HCT116 (cell line): Measurements from ENCODE around the gene IFNL1. TPM values are rescaled to one million over a fixed set of nuclear protein-coding genes. Genes with fewer than 3 reads are reported as not detected.

Source experiments
- ATAC-seq: fragments of 200-7000 bp; cut with Tn5 transposase; 2 replicates; pipeline ENCODE4 v1.9.1; 2020; ENCODE audit warnings: mild to moderate bottlenecking, moderate library complexity
- BruUV-seq: library from RNA; stranded (reverse); fragments of 400-500 nt; replicated peaks from 2 replicates; lab custom pipeline; 2021; lab: Mats Ljungman, UMichigan
- CTCF ChIA-PET: fragments of 300-600 bp; sonication (Branson Sonifier 250); formaldehyde crosslinking; loops from one replicate; lab custom pipeline; 2021; ENCODE audit warnings: antibody characterized with exemption; lab: Charles Lee
- POLR2A ChIA-PET: fragments of 300-600, 350-600 bp; sonication (Branson Sonifier 250); formaldehyde crosslinking; loops from one replicate; lab custom pipeline; 2021; ENCODE audit warnings: antibody characterized with exemption; lab: Charles Lee
- RAD21 ChIA-PET, 2 experiments: fragments of 300-600 bp; sonication (Branson Sonifier 250); formaldehyde crosslinking; loops; one replicate each; lab custom pipeline; 2023; ENCODE audit warnings: low total read pairs in 2 of 2; ENCODE audit not compliant: uncharacterized antibody in 2 of 2, unreplicated experiment in 2 of 2, low non-redundant PET in 1 of 2; lab: Charles Lee
- DNase-seq: peaks from one replicate; pipeline ENCODE4 v3.0.0-alpha.2; 2010; ENCODE audit warnings: low read depth, low spot score
- H2AFZ ChIP-seq: fragments of 200-600 bp; shearing (Covaris generic), sonication (generic); 2 replicates; pipeline ENCODE4 v1.6.1; 2017; ENCODE audit warnings: low read depth, mixed run types, mixed read lengths, antibody characterized with exemption, low read length; ENCODE audit not compliant: poor library complexity, severe bottlenecking
- H3K27ac ChIP-seq: 2 replicates; pipeline ENCODE4 v1.5.1; 2012; ENCODE audit warnings: low read depth, low read length
- H3K27me3 ChIP-seq: fragments of 200-600 bp; sonication (generic); 2 replicates; pipeline ENCODE4 v1.6.1; 2016; ENCODE audit warnings: mixed run types, low read length, mixed read lengths; ENCODE audit not compliant: insufficient read depth
- H3K36me3 ChIP-seq, 2 experiments: fragments of 200-500 bp in 1 of 2; fragments of 200-600 bp in 1 of 2; sonication (Bioruptor generic) in 1 of 2; sonication (generic) in 1 of 2; 2 replicates each; pipeline versions ENCODE4 v1.5.1 to v1.6.1; 2014 to 2016; ENCODE audit warnings: low read length in 2 of 2, inconsistent platforms in 1 of 2, mixed read lengths in 1 of 2, mixed run types in 1 of 2; ENCODE audit not compliant: insufficient read depth in 2 of 2, control insufficient read depth in 1 of 2
- H3K4me1 ChIP-seq, 2 experiments: fragments of 200-600 bp in 1 of 2; sonication (generic) in 1 of 2; 2 replicates each; pipeline versions ENCODE4 v1.5.1 to v1.6.1; 2012 to 2017; ENCODE audit warnings: low read length in 2 of 2, inconsistent platforms in 1 of 2, mild to moderate bottlenecking in 1 of 2, mixed read lengths in 1 of 2, mixed run types in 1 of 2, moderate library complexity in 1 of 2; ENCODE audit not compliant: insufficient read depth in 2 of 2, control insufficient read depth in 1 of 2
- H3K4me2 ChIP-seq: fragments of 200-600 bp; sonication (generic); 2 replicates; pipeline ENCODE4 v1.6.1; 2017; ENCODE audit warnings: mixed run types, low read length, mixed read lengths
- H3K4me3 ChIP-seq, 2 experiments: fragments of 200-600 bp in 1 of 2; sonication (generic) in 1 of 2; replicated peaks in 1 of 2; 2 replicates each; pipeline ENCODE4 v1.5.1; 2011 to 2016; ENCODE audit warnings: low read length in 2 of 2, control low read depth in 1 of 2, low read depth in 1 of 2, mild to moderate bottlenecking in 1 of 2, mixed read lengths in 1 of 2, mixed run types in 1 of 2
- H3K79me2 ChIP-seq: fragments of 200-600 bp; sonication (generic); 2 replicates; pipeline ENCODE4 v1.6.1; 2017; ENCODE audit warnings: mild to moderate bottlenecking, mixed run types, low read length, moderate library complexity, mixed read lengths; ENCODE audit not compliant: insufficient read depth
- H3K9ac ChIP-seq: fragments of 200-600 bp; sonication (generic); 2 replicates; pipeline ENCODE4 v1.6.1; 2016; ENCODE audit warnings: low read length, mixed read lengths
- H3K9me2 ChIP-seq: fragments of 200-600 bp; sonication (generic), shearing (Covaris generic); 2 replicates; pipeline ENCODE4 v1.6.1; 2017; ENCODE audit warnings: mixed run types, mild to moderate bottlenecking, moderate library complexity; ENCODE audit not compliant: insufficient read depth
- H3K9me3 ChIP-seq, 2 experiments: fragments of 200-500 bp in 1 of 2; fragments of 200-600 bp in 1 of 2; sonication (Bioruptor generic) in 1 of 2; sonication (generic) in 1 of 2; 2 replicates each; pipeline ENCODE4 v1.6.1; 2014 to 2017; ENCODE audit warnings: low read length in 2 of 2, mixed read lengths in 2 of 2, inconsistent platforms in 1 of 2, low read depth in 1 of 2, mild to moderate bottlenecking in 1 of 2, mixed run types in 1 of 2, moderate library complexity in 1 of 2; ENCODE audit not compliant: control insufficient read depth in 1 of 2, insufficient read depth in 1 of 2
- H4K20me1 ChIP-seq: fragments of 200-600 bp; sonication (generic), shearing (Covaris generic); 2 replicates; pipeline ENCODE4 v1.6.1; 2017; ENCODE audit warnings: mixed run types, mild to moderate bottlenecking, moderate library complexity; ENCODE audit not compliant: insufficient read depth
- CBX3 ChIP-seq: IDR thresholded peaks from 2 replicates; pipeline ENCODE4 v1.6.1; 2012; ENCODE audit warnings: low read depth
- CEBPB ChIP-seq: IDR thresholded peaks from 2 replicates; pipeline ENCODE4 v1.6.1; 2012; ENCODE audit warnings: low read depth
- EGR1 ChIP-seq: IDR thresholded peaks from 2 replicates; pipeline ENCODE4 v1.6.1; 2012; ENCODE audit warnings: low read depth
- EZH2 ChIP-seq: fragments of 200-600 bp; sonication (generic); IDR thresholded peaks from 2 replicates; pipeline ENCODE4 v1.6.1; 2017; ENCODE audit warnings: antibody characterized with exemption, mixed run types
- EZH2phosphoT487 ChIP-seq: fragments of 200-600 bp; IDR thresholded peaks from 2 replicates; pipeline ENCODE4 v1.6.1; 2018; ENCODE audit warnings: antibody characterized with exemption, borderline replicate concordance
- FOSL1 ChIP-seq: IDR thresholded peaks from 2 replicates; pipeline ENCODE4 v1.6.1; 2012; ENCODE audit warnings: low read depth
- JUND ChIP-seq: IDR thresholded peaks from 2 replicates; pipeline ENCODE4 v1.6.1; 2012
- POLR2A ChIP-seq: IDR thresholded peaks from 2 replicates; pipeline ENCODE4 v1.7.0; 2011; ENCODE audit warnings: borderline replicate concordance; ENCODE audit not compliant: insufficient read depth, insufficient read length; ENCODE audit errors: extremely low read depth
- RAD21 ChIP-seq: IDR thresholded peaks from 2 replicates; pipeline ENCODE4 v1.6.1; 2012; ENCODE audit warnings: low read depth, mild to moderate bottlenecking
- SP1 ChIP-seq: IDR thresholded peaks from 2 replicates; pipeline ENCODE4 v1.6.1; 2012; ENCODE audit warnings: low read depth
- SRF ChIP-seq: IDR thresholded peaks from 2 replicates; pipeline ENCODE4 v1.6.1; 2012; ENCODE audit warnings: low read depth
- YY1 ChIP-seq: IDR thresholded peaks from 2 replicates; pipeline ENCODE4 v1.6.1; 2011; ENCODE audit warnings: low read length, low read depth, moderate library complexity, mild to moderate bottlenecking; ENCODE audit not compliant: insufficient replicate concordance; ENCODE audit errors: extremely low read depth
- ZBTB33 ChIP-seq: IDR thresholded peaks from 2 replicates; pipeline ENCODE4 v1.6.1; 2011; ENCODE audit warnings: mild to moderate bottlenecking, low read length, moderate library complexity; ENCODE audit not compliant: insufficient replicate concordance; ENCODE audit errors: extremely low read depth
- ZFX ChIP-seq: fragments of 450-650 bp; IDR thresholded peaks from 2 replicates; pipeline ENCODE4 v1.6.1; 2017
- intact Hi-C: fragments of 100-400 bp; cut with micrococcal nuclease; formaldehyde crosslinking; loops from 2 replicates; pipeline ENCODE4 v1.10.0; 2022
- total RNA-seq: library from RNA; stranded (reverse); gene quantifications from one replicate; pipeline ENCODE4 v1.2.1, GENCODE V29; 2021; ENCODE audit not compliant: unreplicated experiment
- TF ChIP-seq, protein P1 (sequence below), 3 experiments: fragments of 200-600 bp in 1 of 3; sonication (generic) in 1 of 3; IDR thresholded peaks in 2 of 3; conservative IDR thresholded peaks in 1 of 3; 2 replicates each; pipeline ENCODE4 v1.5.1; 2012 to 2017; ENCODE audit warnings: low read depth in 2 of 3, low read length in 2 of 3, antibody characterized with exemption in 1 of 3, borderline replicate concordance in 1 of 3, control low read depth in 1 of 3, mild to moderate bottlenecking in 1 of 3, mixed read lengths in 1 of 3, mixed run types in 1 of 3, moderate library complexity in 1 of 3; ENCODE audit not compliant: insufficient read depth in 1 of 3
- TF ChIP-seq, protein P2 (sequence below): IDR thresholded peaks from 2 replicates; pipeline ENCODE4 v1.6.1; 2012
- TF ChIP-seq, protein P3 (sequence below): IDR thresholded peaks from 2 replicates; pipeline ENCODE4 v1.6.1; 2012

Gene IFNL1
- total RNA-seq, 1 experiment from 2014 or later, result not detected

DNA sequence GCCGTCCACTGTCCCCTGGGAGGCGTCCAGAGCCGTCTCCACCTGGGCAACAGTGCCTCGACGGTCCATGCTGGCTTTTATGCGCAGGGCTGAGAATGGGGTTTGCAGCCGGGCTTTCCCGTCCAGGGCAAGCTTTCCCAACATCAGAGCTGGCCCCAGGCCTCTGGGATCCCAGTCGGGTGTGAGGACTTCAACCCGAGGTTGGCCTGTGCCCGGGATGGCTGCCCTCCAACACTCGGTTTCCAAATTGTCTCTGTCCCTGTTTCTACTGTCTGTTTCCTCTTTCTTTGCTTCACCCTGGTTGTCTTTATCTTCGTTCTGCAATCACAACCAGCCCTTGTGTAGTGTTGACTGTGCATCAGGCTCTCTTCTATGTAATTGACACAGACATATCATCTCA, 47.4 kb upstream of the IFNL1 start, which contains the start of gene IFNL4:
TSS of gene IFNL4 (minus strand) at position 51 of the 400 bp plus-strand sequence.
- CTCF ChIA-PET, result no interaction called here
- ATAC-seq (no peak), DNase-seq (no peak)
- H3K27me3 ChIP-seq, result no peaks in the 10 kb centered on the region
- H3K9me2 ChIP-seq, result no peaks in the 10 kb centered on the region
- no peak for TF ChIP-seq FOSL1
- TF ChIP-seq, protein P1, sequence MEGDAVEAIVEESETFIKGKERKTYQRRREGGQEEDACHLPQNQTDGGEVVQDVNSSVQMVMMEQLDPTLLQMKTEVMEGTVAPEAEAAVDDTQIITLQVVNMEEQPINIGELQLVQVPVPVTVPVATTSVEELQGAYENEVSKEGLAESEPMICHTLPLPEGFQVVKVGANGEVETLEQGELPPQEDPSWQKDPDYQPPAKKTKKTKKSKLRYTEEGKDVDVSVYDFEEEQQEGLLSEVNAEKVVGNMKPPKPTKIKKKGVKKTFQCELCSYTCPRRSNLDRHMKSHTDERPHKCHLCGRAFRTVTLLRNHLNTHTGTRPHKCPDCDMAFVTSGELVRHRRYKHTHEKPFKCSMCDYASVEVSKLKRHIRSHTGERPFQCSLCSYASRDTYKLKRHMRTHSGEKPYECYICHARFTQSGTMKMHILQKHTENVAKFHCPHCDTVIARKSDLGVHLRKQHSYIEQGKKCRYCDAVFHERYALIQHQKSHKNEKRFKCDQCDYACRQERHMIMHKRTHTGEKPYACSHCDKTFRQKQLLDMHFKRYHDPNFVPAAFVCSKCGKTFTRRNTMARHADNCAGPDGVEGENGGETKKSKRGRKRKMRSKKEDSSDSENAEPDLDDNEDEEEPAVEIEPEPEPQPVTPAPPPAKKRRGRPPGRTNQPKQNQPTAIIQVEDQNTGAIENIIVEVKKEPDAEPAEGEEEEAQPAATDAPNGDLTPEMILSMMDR (IDR thresholded peaks at IDR 0.05 in 2 of 3, conservative IDR thresholded peaks at IDR 0.05 in 1 of 3; ENCODE audit: borderline replicate concordance in 1 of 3, insufficient read depth in 1 of 3, low read depth in 2 of 3, low read length in 2 of 3), result no peak
- TF ChIP-seq, protein P2, sequence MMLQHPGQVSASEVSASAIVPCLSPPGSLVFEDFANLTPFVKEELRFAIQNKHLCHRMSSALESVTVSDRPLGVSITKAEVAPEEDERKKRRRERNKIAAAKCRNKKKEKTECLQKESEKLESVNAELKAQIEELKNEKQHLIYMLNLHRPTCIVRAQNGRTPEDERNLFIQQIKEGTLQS, result no peak
- no peak for TF ChIP-seq JUND
- no peak for TF ChIP-seq ZFX
- TF ChIP-seq, protein P3, sequence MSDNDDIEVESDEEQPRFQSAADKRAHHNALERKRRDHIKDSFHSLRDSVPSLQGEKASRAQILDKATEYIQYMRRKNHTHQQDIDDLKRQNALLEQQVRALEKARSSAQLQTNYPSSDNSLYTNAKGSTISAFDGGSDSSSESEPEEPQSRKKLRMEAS, result no peak
- no peak for TF ChIP-seq SRF
- TF ChIP-seq POLR2A, result no peak
- TF ChIP-seq EGR1, result no peak
- TF ChIP-seq RAD21, result no peak
- no peak for TF ChIP-seq ZBTB33
- no peak for TF ChIP-seq EZH2phosphoT487
- no peak for TF ChIP-seq CEBPB
- TF ChIP-seq SP1, result no peak
- TF ChIP-seq CBX3, result no peak
- TF ChIP-seq YY1, result no peak
- TF ChIP-seq EZH2, result no peak
- TF ChIP-seq, all 23 proteins: peak for 0
- no TSS peak for BruUV-seq
- H3K36me3 ChIP-seq, result no peaks in the 10 kb centered on the region
- RAD21 ChIA-PET, result no interaction called here
- H3K4me2 ChIP-seq, result no peak within 1 kb of the TSS
- H3K9ac ChIP-seq, result no peak within 1 kb of the TSS
- no peaks in the 10 kb centered on the region for H4K20me1 ChIP-seq
- POLR2A ChIA-PET, result no interaction called here
- no peak within 1 kb of the TSS for H3K4me3 ChIP-seq
- H3K79me2 ChIP-seq, result no peaks in the 10 kb centered on the region
- no peaks in the 10 kb centered on the region for H3K9me3 ChIP-seq
- no peak within 1 kb of the TSS for H3K27ac ChIP-seq
- no peak within 1 kb of the TSS for H2AFZ ChIP-seq
- intact Hi-C loops, result no loop called here
- no peaks in the 10 kb centered on the region for H3K4me1 ChIP-seq
